ENCODE results near the gene SFXN1. TPM values are rescaled to one million over a fixed set of nuclear protein-coding genes. Genes with fewer than 3 reads are reported as not detected.

The SFXN1 gene
- total and polyA plus RNA-seq, 2 donors from 2014 or later: 33.4 to 35.4 TPM

GRCh38 chr5:175464074-175464941 is 14.1 kb upstream of the SFXN1 start:
- Histone ChIP-seq H3K4me1 (ENCODE audit: control insufficient read depth in 2 of 3, insufficient read depth in 2 of 3, low read depth in 1 of 3, low read length in 3 of 3) (no peaks in the 10 kb centered on the region), H3K27ac (ENCODE audit: low read depth in 2 of 2, low read length in 2 of 2) (no peak overlapping the region), H3K36me3 (ENCODE audit: control insufficient read depth in 2 of 3, insufficient read depth in 3 of 3, low read length in 3 of 3) (no peaks in the 10 kb centered on the region), H3K27me3 (ENCODE audit: control insufficient read depth, insufficient read depth, low read length) (no peaks in the 10 kb centered on the region), H3K9ac (ENCODE audit: low read length in 3 of 3) (no peak overlapping the region), H3K4me3 (ENCODE audit: low read length in 3 of 3) (no peak overlapping the region), H3K9me3 (ENCODE audit: control insufficient read depth in 2 of 3, insufficient read depth in 1 of 3, low read length in 3 of 3) (no peaks in the 10 kb centered on the region)
- TF ChIP-seq CTCF (IDR thresholded peaks at IDR 0.05; ENCODE audit: borderline replicate concordance, extremely low read depth, insufficient read depth): peak; percentile 52
- intact Hi-C loops (cut with DNase I): no loop called here
- FAIRE-seq: no peak
- peak in 4 of 5 donors; percentile 62 to 78 (median 71) for DNase-seq

- H3K27ac ChIP-seq (ENCODE audit: low read depth in 2 of 2, low read length in 2 of 2): no peak overlapping the region
- no peaks in the 10 kb centered on the region for H3K4me1 ChIP-seq (ENCODE audit: control insufficient read depth in 2 of 3, insufficient read depth in 2 of 3, low read depth in 1 of 3, low read length in 3 of 3)
- H3K4me3 ChIP-seq (ENCODE audit: low read length in 3 of 3): no peak overlapping the region
- H3K9me3 ChIP-seq (ENCODE audit: control insufficient read depth in 2 of 3, insufficient read depth in 1 of 3, low read length in 3 of 3): no peaks in the 10 kb centered on the region
- no peaks in the 10 kb centered on the region for H3K36me3 ChIP-seq (ENCODE audit: control insufficient read depth in 2 of 3, insufficient read depth in 3 of 3, low read length in 3 of 3)
- DNase-seq (no peak), FAIRE-seq (no peak)
- no peaks in the 10 kb centered on the region for H3K27me3 ChIP-seq (ENCODE audit: control insufficient read depth, insufficient read depth, low read length)
- intact Hi-C loops (cut with DNase I): no loop called here
- no peak overlapping the region for H3K9ac ChIP-seq (ENCODE audit: low read length in 3 of 3)
- no peak for TF ChIP-seq CTCF (IDR thresholded peaks at IDR 0.05; ENCODE audit: borderline replicate concordance, extremely low read depth, insufficient read depth)
Observed at GRCh38 chr5:175464942-175465233, 13.5 kb upstream of the SFXN1 start.

- Histone ChIP-seq H3K27ac (ENCODE audit: low read depth in 2 of 2, low read length in 2 of 2) (no peak overlapping the region), H3K27me3 (ENCODE audit: control insufficient read depth, insufficient read depth, low read length) (no peaks in the 10 kb centered on the region), H3K9ac (ENCODE audit: low read length in 3 of 3) (no peak overlapping the region), H3K4me3 (ENCODE audit: low read length in 3 of 3) (no peak overlapping the region), H3K36me3 (ENCODE audit: control insufficient read depth in 2 of 3, insufficient read depth in 3 of 3, low read length in 3 of 3) (no peaks in the 10 kb centered on the region), H3K4me1 (ENCODE audit: control insufficient read depth in 2 of 3, insufficient read depth in 2 of 3, low read depth in 1 of 3, low read length in 3 of 3) (no peaks in the 10 kb centered on the region), H3K9me3 (ENCODE audit: control insufficient read depth in 2 of 3, insufficient read depth in 1 of 3, low read length in 3 of 3) (no peaks in the 10 kb centered on the region)
- DNase-seq: no peak
- no peak for FAIRE-seq
- TF ChIP-seq CTCF (IDR thresholded peaks at IDR 0.05; ENCODE audit: borderline replicate concordance, extremely low read depth, insufficient read depth): no peak
- intact Hi-C loops (cut with DNase I): no loop called here
Observed at GRCh38 chr5:175465282-175465681, 13.1 kb upstream of the SFXN1 start.
